Panc1 (cell line): ENCODE data around the gene MED25. TPM values are rescaled to one million over a fixed set of nuclear protein-coding genes. Genes with fewer than 3 reads are reported as not detected.

Experiments used
- ATAC-seq: fragments of 200-7000 bp; cut with Tn5 transposase; 2 replicates; pipeline ENCODE4 v1.9.1; 2020; ENCODE audit warnings: mild to moderate bottlenecking, moderate library complexity
- BruUV-seq: library from RNA; stranded (reverse); fragments of 400-500 nt; replicated peaks from 2 replicates; lab custom pipeline; 2021; lab: Mats Ljungman, UMichigan
- CTCF ChIA-PET: fragments of 300-600 bp; sonication (Branson Sonifier 250); formaldehyde crosslinking; loops from one replicate; lab custom pipeline; 2022; ENCODE audit warnings: antibody characterized with exemption; lab: Charles Lee
- POLR2A ChIA-PET: fragments of 300-600 bp; sonication (Branson Sonifier 250); formaldehyde crosslinking; loops from one replicate; lab custom pipeline; 2022; ENCODE audit warnings: antibody characterized with exemption; lab: Charles Lee
- DNase-seq: peaks from one replicate; pipeline ENCODE4 v3.0.0-alpha.2; 2010; ENCODE audit warnings: low read depth, low spot score
- H3K27ac ChIP-seq: 2 replicates; pipeline ENCODE4 v1.5.1; 2011; ENCODE audit warnings: mild to moderate bottlenecking, low read length, inconsistent platforms
- H3K27me3 ChIP-seq: fragments of 200-500 bp; sonication (Bioruptor generic); 2 replicates; pipeline ENCODE4 v1.6.0; 2014; ENCODE audit warnings: low read length, inconsistent platforms; ENCODE audit not compliant: control insufficient read depth, insufficient read depth
- H3K36me3 ChIP-seq: fragments of 200-500 bp; sonication (Bioruptor generic); 2 replicates; pipeline ENCODE4 v1.5.1; 2014; ENCODE audit warnings: inconsistent platforms, mild to moderate bottlenecking, low read length, moderate library complexity; ENCODE audit not compliant: control insufficient read depth, insufficient read depth
- H3K4me1 ChIP-seq: 2 replicates; pipeline ENCODE4 v1.5.1; 2011; ENCODE audit warnings: inconsistent platforms, mild to moderate bottlenecking, low read length, moderate library complexity; ENCODE audit not compliant: control insufficient read depth, insufficient read depth
- H3K4me3 ChIP-seq, 2 experiments: 2 replicates each; pipeline ENCODE4 v1.5.1; 2011 to 2012; ENCODE audit warnings: low read depth in 2 of 2, low read length in 2 of 2, mild to moderate bottlenecking in 2 of 2, inconsistent platforms in 1 of 2, moderate library complexity in 1 of 2
- H3K9me3 ChIP-seq: fragments of 200-500 bp; sonication (Bioruptor generic); 2 replicates; pipeline ENCODE4 v1.5.1; 2014; ENCODE audit warnings: low read depth, mild to moderate bottlenecking, inconsistent platforms, low read length, moderate library complexity; ENCODE audit not compliant: control insufficient read depth, insufficient read depth
- POLR2AphosphoS5 ChIP-seq: IDR thresholded peaks from 2 replicates; pipeline ENCODE4 v1.6.1; 2012; ENCODE audit warnings: mild to moderate bottlenecking, low read depth, low read length, moderate library complexity
- SIN3A ChIP-seq: IDR thresholded peaks from 2 replicates; pipeline ENCODE4 v1.6.1; 2012; ENCODE audit warnings: low read depth, mild to moderate bottlenecking, low read length, moderate library complexity, borderline replicate concordance; ENCODE audit not compliant: insufficient read depth
- TCF7L2 ChIP-seq: IDR thresholded peaks from 2 replicates; pipeline ENCODE4 v1.6.1; 2011; ENCODE audit warnings: mild to moderate bottlenecking, low read depth, low read length, inconsistent platforms
- in situ Hi-C: cut with HindIII; loops from 2 replicates; pipeline ENCODE4 v1.10.0; 2016; ENCODE audit warnings: low sequenced_read_pairs, low pct_unique_long_range_greater_than_20kb
- intact Hi-C: fragments of 100-400 bp; cut with micrococcal nuclease; formaldehyde crosslinking; loops from one replicate; pipeline ENCODE4 v1.10.0; 2022; ENCODE audit not compliant: unreplicated experiment
- total RNA-seq: library from RNA; stranded (reverse); gene quantifications from one replicate; pipeline ENCODE4 v1.2.1, GENCODE V29; 2021; ENCODE audit not compliant: unreplicated experiment
- TF ChIP-seq, protein P1 (sequence below): fragments of 450-650 bp; IDR thresholded peaks from 2 replicates; pipeline ENCODE4 v1.5.1; 2017; ENCODE audit warnings: mild to moderate bottlenecking
- TF ChIP-seq, protein P2 (sequence below), 2 experiments: IDR thresholded peaks; 2 replicates each; pipeline ENCODE4 v1.6.1; 2011 to 2012; ENCODE audit warnings: low read depth in 2 of 2, control low read depth in 1 of 2, low read length in 1 of 2, mild to moderate bottlenecking in 1 of 2, moderate library complexity in 1 of 2; ENCODE audit not compliant: insufficient read depth in 1 of 2

MED25 gene
- total RNA-seq, 1 experiment from 2014 or later = 52.4 TPM

- no peak for ATAC-seq
Measured at GRCh38 chr19:49847731-49848696, 29.9 kb downstream of the MED25 start.

DNA sequence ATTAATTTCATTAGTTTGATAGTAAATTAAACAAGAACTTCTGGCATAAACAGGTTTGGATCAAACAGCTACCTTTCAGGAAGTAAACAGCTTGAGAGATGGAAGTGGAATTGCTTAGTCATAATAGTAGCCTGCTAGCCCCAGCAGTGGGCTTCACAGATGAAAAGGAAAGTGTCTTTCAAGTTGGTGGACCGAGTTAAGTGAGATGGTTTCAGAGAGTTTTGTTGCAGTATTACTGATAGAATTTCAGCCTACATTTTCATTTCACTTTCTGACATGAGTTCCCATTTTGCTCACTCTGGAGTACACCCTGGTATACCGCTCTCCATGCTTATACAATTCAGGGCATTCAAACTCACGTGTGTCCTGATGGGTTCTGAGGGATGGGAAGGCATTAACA is 30.8 kb downstream of the MED25 start:
- ATAC-seq (no peak), DNase-seq (no peak)
- H3K4me1 ChIP-seq = peaks cover 11% of the 10 kb centered on the region
- H3K27ac ChIP-seq = no peak overlapping the region
- TF ChIP-seq, protein P1, sequence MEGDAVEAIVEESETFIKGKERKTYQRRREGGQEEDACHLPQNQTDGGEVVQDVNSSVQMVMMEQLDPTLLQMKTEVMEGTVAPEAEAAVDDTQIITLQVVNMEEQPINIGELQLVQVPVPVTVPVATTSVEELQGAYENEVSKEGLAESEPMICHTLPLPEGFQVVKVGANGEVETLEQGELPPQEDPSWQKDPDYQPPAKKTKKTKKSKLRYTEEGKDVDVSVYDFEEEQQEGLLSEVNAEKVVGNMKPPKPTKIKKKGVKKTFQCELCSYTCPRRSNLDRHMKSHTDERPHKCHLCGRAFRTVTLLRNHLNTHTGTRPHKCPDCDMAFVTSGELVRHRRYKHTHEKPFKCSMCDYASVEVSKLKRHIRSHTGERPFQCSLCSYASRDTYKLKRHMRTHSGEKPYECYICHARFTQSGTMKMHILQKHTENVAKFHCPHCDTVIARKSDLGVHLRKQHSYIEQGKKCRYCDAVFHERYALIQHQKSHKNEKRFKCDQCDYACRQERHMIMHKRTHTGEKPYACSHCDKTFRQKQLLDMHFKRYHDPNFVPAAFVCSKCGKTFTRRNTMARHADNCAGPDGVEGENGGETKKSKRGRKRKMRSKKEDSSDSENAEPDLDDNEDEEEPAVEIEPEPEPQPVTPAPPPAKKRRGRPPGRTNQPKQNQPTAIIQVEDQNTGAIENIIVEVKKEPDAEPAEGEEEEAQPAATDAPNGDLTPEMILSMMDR = no peak
- intact Hi-C loops (no loop called here), in situ Hi-C loops (no loop called here)
- H3K9me3 ChIP-seq = no peaks in the 10 kb centered on the region
- CTCF ChIA-PET = no interaction called here
- no peaks in the 10 kb centered on the region for H3K27me3 ChIP-seq
- no peaks in the 10 kb centered on the region for H3K36me3 ChIP-seq
- POLR2A ChIA-PET = no interaction called here
- no peak overlapping the region for H3K4me3 ChIP-seq
- BruUV-seq = no TSS peak

More at GRCh38 chr19:49847731-49848696, 29.9 kb downstream of the MED25 start:
- Histone ChIP-seq H3K4me3 (no peak overlapping the region), H3K27me3 (no peaks in the 10 kb centered on the region), H3K36me3 (no peaks in the 10 kb centered on the region), H3K9me3 (no peaks in the 10 kb centered on the region), H3K4me1 (peaks cover 2% of the 10 kb centered on the region; the same call in 1 of the 2 replicates), H3K27ac (no peak overlapping the region)
- no TSS peak for BruUV-seq
- in situ Hi-C loops = no loop called here
- ChIA-PET POLR2A (no interaction called here), CTCF (no interaction called here)
- intact Hi-C loops = no loop called here
- no peak for DNase-seq
- TF ChIP-seq SIN3A = no peak
- TF ChIP-seq POLR2AphosphoS5 = no peak
- TF ChIP-seq, protein P2, sequence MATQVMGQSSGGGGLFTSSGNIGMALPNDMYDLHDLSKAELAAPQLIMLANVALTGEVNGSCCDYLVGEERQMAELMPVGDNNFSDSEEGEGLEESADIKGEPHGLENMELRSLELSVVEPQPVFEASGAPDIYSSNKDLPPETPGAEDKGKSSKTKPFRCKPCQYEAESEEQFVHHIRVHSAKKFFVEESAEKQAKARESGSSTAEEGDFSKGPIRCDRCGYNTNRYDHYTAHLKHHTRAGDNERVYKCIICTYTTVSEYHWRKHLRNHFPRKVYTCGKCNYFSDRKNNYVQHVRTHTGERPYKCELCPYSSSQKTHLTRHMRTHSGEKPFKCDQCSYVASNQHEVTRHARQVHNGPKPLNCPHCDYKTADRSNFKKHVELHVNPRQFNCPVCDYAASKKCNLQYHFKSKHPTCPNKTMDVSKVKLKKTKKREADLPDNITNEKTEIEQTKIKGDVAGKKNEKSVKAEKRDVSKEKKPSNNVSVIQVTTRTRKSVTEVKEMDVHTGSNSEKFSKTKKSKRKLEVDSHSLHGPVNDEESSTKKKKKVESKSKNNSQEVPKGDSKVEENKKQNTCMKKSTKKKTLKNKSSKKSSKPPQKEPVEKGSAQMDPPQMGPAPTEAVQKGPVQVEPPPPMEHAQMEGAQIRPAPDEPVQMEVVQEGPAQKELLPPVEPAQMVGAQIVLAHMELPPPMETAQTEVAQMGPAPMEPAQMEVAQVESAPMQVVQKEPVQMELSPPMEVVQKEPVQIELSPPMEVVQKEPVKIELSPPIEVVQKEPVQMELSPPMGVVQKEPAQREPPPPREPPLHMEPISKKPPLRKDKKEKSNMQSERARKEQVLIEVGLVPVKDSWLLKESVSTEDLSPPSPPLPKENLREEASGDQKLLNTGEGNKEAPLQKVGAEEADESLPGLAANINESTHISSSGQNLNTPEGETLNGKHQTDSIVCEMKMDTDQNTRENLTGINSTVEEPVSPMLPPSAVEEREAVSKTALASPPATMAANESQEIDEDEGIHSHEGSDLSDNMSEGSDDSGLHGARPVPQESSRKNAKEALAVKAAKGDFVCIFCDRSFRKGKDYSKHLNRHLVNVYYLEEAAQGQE (IDR thresholded peaks at IDR 0.05; ENCODE audit: insufficient read depth in 1 of 2, low read depth in 2 of 2, low read length in 1 of 2) = no peak
- TF ChIP-seq, protein P1 = no peak
- TF ChIP-seq TCF7L2 = no peak
